ENCODE results near the gene TCF25. TPM values are rescaled to one million over a fixed set of nuclear protein-coding genes. Genes with fewer than 3 reads are reported as not detected.

The TCF25 gene
- total RNA-seq, 1 donor = 163 TPM

DNA sequence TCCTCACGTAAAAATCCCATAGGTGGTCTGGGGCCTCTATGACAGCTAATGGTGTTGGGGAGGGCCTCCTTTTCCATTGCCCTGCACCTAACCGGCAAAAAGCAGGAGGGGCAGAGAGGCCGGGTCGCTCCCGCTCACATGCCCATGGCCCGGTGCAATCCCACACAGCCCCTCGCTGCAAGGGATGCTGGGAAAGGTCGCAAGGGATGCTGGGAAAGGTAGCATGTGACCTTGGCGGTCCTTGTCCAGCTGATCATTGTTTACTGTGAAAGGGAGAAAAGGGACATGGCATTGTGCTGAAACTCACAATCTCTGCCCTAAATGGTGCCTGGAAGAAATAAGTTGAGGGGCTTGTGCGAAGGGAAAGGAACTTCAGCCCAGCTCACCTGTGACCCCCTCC is 85.2 kb downstream of the TCF25 start:
- no peak for DNase-seq (ENCODE audit: low read depth)
- H3K4me3 ChIP-seq (ENCODE audit: low read depth, low read length) = no peak overlapping the region
- no peak for TF ChIP-seq CTCF (IDR thresholded peaks at IDR 0.05; ENCODE audit: insufficient read depth, low read length)

- no peak for TF ChIP-seq CTCF (IDR thresholded peaks at IDR 0.05; ENCODE audit: insufficient read depth, low read length)
These were observed 87.6 kb downstream of the TCF25 start for GRCh38 chr16:89960966-89961365.

More at GRCh38 chr16:89960966-89961365, 87.6 kb downstream of the TCF25 start:
- no peak for DNase-seq (ENCODE audit: low read depth)
- no peak overlapping the region for H3K4me3 ChIP-seq (ENCODE audit: low read depth, low read length)

Other genes with a start within 250 kb of the TCF25 start
- 80.0 and 81.3 TPM in 2 replicates for gene CHMP1A, start 215.9 kb upstream of the TCF25 start, total RNA-seq (ENCODE audit: low replicate concordance)
- 3.6 and 6.1 TPM in 2 replicates for gene SPATA33, start 215.8 kb upstream of the TCF25 start, total RNA-seq (ENCODE audit: low replicate concordance)
- 32.9 and 43.0 TPM in 2 replicates for gene CDK10, start 186.9 kb upstream of the TCF25 start, total RNA-seq (ENCODE audit: low replicate concordance)
- gene SPATA2L, start 171.9 kb upstream of the TCF25 start, total RNA-seq (ENCODE audit: low replicate concordance) = 10.1 and 22.7 TPM in 2 replicates
- 8.6 and 11.3 TPM in 2 replicates for gene VPS9D1, start 152.7 kb upstream of the TCF25 start, total RNA-seq (ENCODE audit: low replicate concordance)
- 10.4 and 11.4 TPM in 2 replicates for gene ZNF276, start 152.1 kb upstream of the TCF25 start, total RNA-seq (ENCODE audit: low replicate concordance)
- 0.90 and 27.0 TPM in 2 replicates for gene FANCA, start 56.9 kb upstream of the TCF25 start, total RNA-seq (ENCODE audit: low replicate concordance)
- gene SPIRE2, start 45.1 kb upstream of the TCF25 start, total RNA-seq (ENCODE audit: low replicate concordance) = 2.5 and 7.1 TPM in 2 replicates
- gene MC1R, start 45.3 kb downstream of the TCF25 start, total RNA-seq (ENCODE audit: low replicate concordance) = 5.2 and 8.1 TPM in 2 replicates
- gene TUBB3, start 49.8 kb downstream of the TCF25 start, total RNA-seq (ENCODE audit: low replicate concordance) = 42.3 and 299 TPM in 2 replicates
- 56.9 and 111 TPM in 2 replicates for gene DEF8, start 75.2 kb downstream of the TCF25 start, total RNA-seq (ENCODE audit: low replicate concordance)
- gene DBNDD1, start 145.9 kb downstream of the TCF25 start, total RNA-seq (ENCODE audit: low replicate concordance) = 0.16 and 1.7 TPM in 2 replicates
- gene PRDM7, start 203.7 kb downstream of the TCF25 start, total RNA-seq (ENCODE audit: low replicate concordance) = not detected in 2 replicates

Measured in fibroblast of the aortic adventitia (primary cell).